WTC11 (cell line): ENCODE data around the gene ZNF85. TPM values are rescaled to one million over a fixed set of nuclear protein-coding genes. Genes with fewer than 3 reads are reported as not detected.

ENCODE experiments used
- ATAC-seq: fragments of 200-7000 bp; cut with Tn5 transposase; 2 replicates; pipeline ENCODE4 v1.10.0; 2021; ENCODE audit warnings: mild to moderate bottlenecking, moderate library complexity
- CTCF ChIA-PET: fragments of 300-600 bp; sonication (Branson Sonifier 250); formaldehyde crosslinking; loops from one replicate; lab custom pipeline; 2021; ENCODE audit warnings: antibody characterized with exemption; lab: Charles Lee
- POLR2A ChIA-PET: fragments of 350-600 bp; sonication (Branson Sonifier 250); formaldehyde crosslinking; loops from one replicate; lab custom pipeline; 2021; ENCODE audit warnings: antibody characterized with exemption; lab: Charles Lee
- DNase-seq: peaks from one replicate; pipeline ENCODE4 v3.0.0; 2021; ENCODE audit warnings: low spot score
- H3K27ac Mint-ChIP-seq: 2 replicates; pipeline ENCODE4 v1.8.0; 2021; ENCODE audit warnings: mixed read lengths
- H3K27me3 Mint-ChIP-seq: 2 replicates; pipeline ENCODE4 v1.8.0; 2021; ENCODE audit warnings: low read depth, mild to moderate bottlenecking, moderate library complexity, mixed read lengths
- H3K36me3 Mint-ChIP-seq: 2 replicates; pipeline ENCODE4 v1.8.0; 2021; ENCODE audit warnings: mixed read lengths
- H3K4me1 Mint-ChIP-seq: 2 replicates; pipeline ENCODE4 v1.8.0; 2022; ENCODE audit warnings: mixed read lengths
- H3K4me3 Mint-ChIP-seq: 2 replicates; pipeline ENCODE4 v1.8.0; 2021; ENCODE audit warnings: mild to moderate bottlenecking, moderate library complexity, mixed read lengths
- H3K9me3 Mint-ChIP-seq: 2 replicates; pipeline ENCODE4 v1.8.0; 2021; ENCODE audit warnings: mixed read lengths
- ATF2 ChIP-seq: sonication (generic); formaldehyde crosslinking; IDR thresholded peaks from 2 replicates; pipeline ENCODE4 v1.8.1; 2022; ENCODE audit warnings: low read depth, missing genetic modification reagents, borderline replicate concordance
- ATF3 ChIP-seq: sonication (generic); formaldehyde crosslinking; conservative IDR thresholded peaks from 2 replicates; pipeline ENCODE4 v1.8.1; 2022; ENCODE audit warnings: mild to moderate bottlenecking, missing genetic modification reagents
- CBFB ChIP-seq: sonication (generic); formaldehyde crosslinking; IDR thresholded peaks from 2 replicates; pipeline ENCODE4 v1.8.1; 2022; ENCODE audit warnings: mild to moderate bottlenecking, low read depth, missing genetic modification reagents
- CDX4 ChIP-seq: fragments of 250-450 bp; sonication (Bioruptor Pico); IDR thresholded peaks from 2 replicates; pipeline ENCODE4 v1.9.0; 2021; ENCODE audit warnings: moderate library complexity, mild to moderate bottlenecking, inconsistent platforms, borderline replicate concordance
- CREM ChIP-seq: sonication (generic); formaldehyde crosslinking; IDR thresholded peaks from 2 replicates; pipeline ENCODE4 v1.8.1; 2022; ENCODE audit warnings: mild to moderate bottlenecking, missing genetic modification reagents, moderate library complexity
- E2F4 ChIP-seq: sonication (generic); formaldehyde crosslinking; IDR thresholded peaks from 2 replicates; pipeline ENCODE4 v1.8.1; 2022; ENCODE audit warnings: low read depth, mild to moderate bottlenecking, moderate library complexity, missing genetic modification reagents, borderline replicate concordance
- E2F5 ChIP-seq: sonication (generic); formaldehyde crosslinking; IDR thresholded peaks from 2 replicates; pipeline ENCODE4 v1.8.1; 2022; ENCODE audit warnings: mild to moderate bottlenecking, moderate library complexity, missing genetic modification reagents
- ERG ChIP-seq: fragments of 250-450 bp; sonication (Bioruptor Pico); IDR thresholded peaks from 2 replicates; pipeline ENCODE4 v1.8.0; 2021; ENCODE audit warnings: mild to moderate bottlenecking
- FOXJ3 ChIP-seq: sonication (generic); formaldehyde crosslinking; IDR thresholded peaks from 2 replicates; pipeline ENCODE4 v1.9.0; 2021; ENCODE audit warnings: missing genetic modification reagents, mild to moderate bottlenecking, borderline replicate concordance
- GRHL2 ChIP-seq: fragments of 250-450 bp; sonication (Bioruptor Pico); IDR thresholded peaks from 2 replicates; pipeline ENCODE4 v1.8.0; 2022; ENCODE audit warnings: mild to moderate bottlenecking, moderate library complexity; ENCODE audit not compliant: insufficient replicate concordance, severe bottlenecking
- HMGXB4 ChIP-seq: sonication (generic); formaldehyde crosslinking; IDR thresholded peaks from 2 replicates; pipeline ENCODE4 v1.8.1; 2023; ENCODE audit warnings: mild to moderate bottlenecking, moderate library complexity, missing genetic modification reagents
- IRF2 ChIP-seq: sonication (generic); formaldehyde crosslinking; IDR thresholded peaks from 2 replicates; pipeline ENCODE4 v1.8.0; 2022; ENCODE audit warnings: low read depth, missing genetic modification reagents, borderline replicate concordance
- JAZF1 ChIP-seq: fragments of 250-450 bp; sonication (Bioruptor Pico); IDR thresholded peaks from 2 replicates; pipeline ENCODE4 v1.9.0; 2021; ENCODE audit warnings: moderate library complexity, mild to moderate bottlenecking, inconsistent platforms
- MXD4 ChIP-seq: fragments of 250-450 bp; sonication (Bioruptor Pico); IDR thresholded peaks from 2 replicates; pipeline ENCODE4 v1.8.0; 2021; ENCODE audit warnings: mild to moderate bottlenecking, moderate library complexity, borderline replicate concordance
- NFE2L1 ChIP-seq: sonication (generic); formaldehyde crosslinking; IDR thresholded peaks from 2 replicates; pipeline ENCODE4 v1.8.1; 2023; ENCODE audit warnings: missing genetic modification reagents
- NR2C2 ChIP-seq: sonication (generic); formaldehyde crosslinking; IDR thresholded peaks from 2 replicates; pipeline ENCODE4 v1.8.0; 2022; ENCODE audit warnings: mild to moderate bottlenecking, missing genetic modification reagents
- PRRX2 ChIP-seq: fragments of 250-450 bp; sonication (Bioruptor Pico); IDR thresholded peaks from 2 replicates; pipeline ENCODE4 v1.8.0; 2021; ENCODE audit warnings: mild to moderate bottlenecking
- TCF7 ChIP-seq: sonication (generic); formaldehyde crosslinking; IDR thresholded peaks from 2 replicates; pipeline ENCODE4 v1.8.0; 2022; ENCODE audit warnings: mild to moderate bottlenecking, low read depth, missing genetic modification reagents, moderate library complexity
- ZBTB43 ChIP-seq: sonication (generic); formaldehyde crosslinking; IDR thresholded peaks from 2 replicates; pipeline ENCODE4 v1.8.1; 2023; ENCODE audit warnings: mild to moderate bottlenecking, missing genetic modification reagents
- ZNF121 ChIP-seq: sonication (generic); formaldehyde crosslinking; IDR thresholded peaks from 2 replicates; pipeline ENCODE4 v1.8.0; 2023; ENCODE audit warnings: missing genetic modification reagents
- ZNF671 ChIP-seq: fragments of 250-450 bp; sonication (Bioruptor Pico); IDR thresholded peaks from 2 replicates; pipeline ENCODE4 v1.8.0; 2021; ENCODE audit warnings: mild to moderate bottlenecking
- total RNA-seq: library from RNA; stranded (reverse); gene quantifications from 3 replicates; pipeline ENCODE4 v1.2.3, GENCODE V29; 2021

ZNF85 gene
- total RNA-seq, 1 experiment from 2014 or later = 22.8 TPM

- TF ChIP-seq JAZF1 = no peak
- TF ChIP-seq NFE2L1 (CRISPR knock-in tag) = no peak
- TF ChIP-seq FOXJ3 (CRISPR knock-in tag) = no peak
- TF ChIP-seq CREM = no peak
- no peak for TF ChIP-seq NR2C2 (CRISPR knock-in tag)
- no peak for TF ChIP-seq E2F5
- no peak for TF ChIP-seq MXD4
Measured at GRCh38 chr19:20968092-20968491, 45.0 kb downstream of the ZNF85 start (continued).

GRCh38 chr19:20969498-20969897 lies 46.4 kb downstream of the ZNF85 start:
- TF ChIP-seq IRF2 (CRISPR knock-in tag) (no peak), ATF2 (CRISPR knock-in tag) (no peak), PRRX2 (CRISPR knock-in tag) (no peak), ZBTB43 (CRISPR knock-in tag) (no peak), FOXJ3 (CRISPR knock-in tag) (no peak), TCF7 (CRISPR knock-in tag) (no peak), E2F4 (CRISPR knock-in tag) (no peak), CBFB (no peak), E2F5 (no peak), ZNF671 (CRISPR knock-in tag) (no peak), CDX4 (CRISPR knock-in tag) (no peak), GRHL2 (no peak)
- no peaks in the 10 kb centered on the region for H3K36me3 Mint-ChIP-seq
- H3K27ac Mint-ChIP-seq = no peak overlapping the region
- H3K4me3 Mint-ChIP-seq = no peak overlapping the region
- no peak for DNase-seq
- ChIA-PET CTCF (no interaction called here), POLR2A (no interaction called here)
- H3K27me3 Mint-ChIP-seq = no peaks in the 10 kb centered on the region
- ATAC-seq = no peak
- no peaks in the 10 kb centered on the region for H3K4me1 Mint-ChIP-seq
- H3K9me3 Mint-ChIP-seq = 0 out of 2 replicates have a peak, but pooled peaks cover 3% of the 10 kb centered on the region

GRCh38 chr19:20969898-20970297 lies 46.8 kb downstream of the ZNF85 start:
- Mint-ChIP-seq H3K27me3 (no peaks in the 10 kb centered on the region), H3K4me1 (no peaks in the 10 kb centered on the region), H3K4me3 (no peak overlapping the region), H3K36me3 (no peaks in the 10 kb centered on the region), H3K27ac (no peak overlapping the region), H3K9me3 (no peaks in the 10 kb centered on the region)
- no peak for ATAC-seq
- ChIA-PET CTCF (no interaction called here), POLR2A (no interaction called here)
- DNase-seq = no peak
- TF ChIP-seq HMGXB4 (CRISPR knock-in tag) = no peak
- TF ChIP-seq ATF3 (CRISPR knock-in tag) = no peak
- TF ChIP-seq E2F5 = no peak
- TF ChIP-seq ERG (CRISPR knock-in tag) = no peak
- TF ChIP-seq ZBTB43 (CRISPR knock-in tag) = no peak
- TF ChIP-seq ZNF121 (CRISPR knock-in tag) = no peak
